Natural killer cell (primary cell): ENCODE measurements around the gene MAP3K8. TPM values are rescaled to one million over a fixed set of nuclear protein-coding genes. Genes with fewer than 3 reads are reported as not detected.

Source experiments
- ATAC-seq, 3 donors: fragments of 150-1000 bp in 2 of 3; fragments of 200-7000 bp in 1 of 3; cut with Tn5 transposase; 1 replicate in 1 of 3; 2 replicates in 2 of 3; pipeline ENCODE4 v1.10.0; 2021; ENCODE audit warnings: mild to moderate bottlenecking in 2 of 3, moderate library complexity in 2 of 3
- DNase-seq, 2 donors: peaks; one replicate each; pipeline versions ENCODE4 v3.0.0 to v3.0.0-alpha.2; 2013 to 2021; ENCODE audit warnings: mixed read lengths in 1 of 2
- H3K27ac ChIP-seq: one replicate; pipeline ENCODE4 v1.5.1; 2013; ENCODE audit warnings: mild to moderate bottlenecking, low read length
- H3K27me3 ChIP-seq: one replicate; pipeline ENCODE4 v1.6.1; 2013; ENCODE audit warnings: low read length; ENCODE audit not compliant: control insufficient read depth, insufficient read depth
- H3K36me3 ChIP-seq: one replicate; pipeline ENCODE4 v1.6.1; 2013; ENCODE audit warnings: low read length; ENCODE audit not compliant: control insufficient read depth, insufficient read depth
- H3K4me1 ChIP-seq: one replicate; pipeline ENCODE4 v1.6.1; 2013; ENCODE audit warnings: low read length; ENCODE audit not compliant: control insufficient read depth, insufficient read depth
- H3K4me3 ChIP-seq: one replicate; pipeline ENCODE4 v1.5.1; 2013; ENCODE audit warnings: low read length
- H3K9me3 ChIP-seq: one replicate; pipeline ENCODE4 v1.6.1; 2013; ENCODE audit warnings: low read length; ENCODE audit not compliant: control insufficient read depth, insufficient read depth
- H3K27ac Mint-ChIP-seq, 2 donors: one replicate each; pipeline ENCODE4 v1.8.0; 2022; ENCODE audit warnings: mild to moderate bottlenecking in 2 of 2, mixed read lengths in 2 of 2, moderate library complexity in 1 of 2
- H3K27me3 Mint-ChIP-seq, 2 donors: one replicate each; pipeline ENCODE4 v1.8.0; 2022; ENCODE audit warnings: low read depth in 2 of 2, mixed read lengths in 2 of 2
- H3K36me3 Mint-ChIP-seq: one replicate; pipeline ENCODE4 v1.8.0; 2022; ENCODE audit warnings: mixed read lengths
- H3K4me1 Mint-ChIP-seq, 2 donors: one replicate each; pipeline ENCODE4 v1.8.0; 2022; ENCODE audit warnings: mixed read lengths in 2 of 2
- H3K4me3 Mint-ChIP-seq: one replicate; pipeline ENCODE4 v1.8.0; 2022; ENCODE audit warnings: mild to moderate bottlenecking, moderate library complexity, mixed read lengths
- H3K9me3 Mint-ChIP-seq, 2 donors: one replicate each; pipeline ENCODE4 v1.8.0; 2022; ENCODE audit warnings: mixed read lengths in 2 of 2
- WGBS: methylation state at CpG from one replicate; pipeline ENCODE4 v1.1.7; 2013; ENCODE audit warnings: missing lambda C conversion rate; ENCODE audit not compliant: insufficient coverage; 5-methylcytosine and 5-hydroxymethylcytosine counted together
- intact Hi-C: fragments of 100-400 bp; cut with micrococcal nuclease; formaldehyde crosslinking; loops from one replicate; pipeline ENCODE4 v1.14.2; 2022
- total RNA-seq, 4 donors: library from RNA; stranded (reverse); fragments of 120-200 nt in 1 of 4; gene quantifications; one replicate each; pipeline versions ENCODE4 v1.2.3 to v1.2.4, GENCODE V29; 2013 to 2022
- TF ChIP-seq, protein P1 (sequence below): fragments of 200-600 bp; IDR thresholded peaks from one replicate; pipeline ENCODE4 v1.8.0; 2022; ENCODE audit warnings: antibody characterized with exemption

MAP3K8 gene
- total RNA-seq, 3 donors from 2014 or later (not counting 1 experiment from before 2014, with no cell fraction given): 200 to 244 (median 236) TPM

DNA sequence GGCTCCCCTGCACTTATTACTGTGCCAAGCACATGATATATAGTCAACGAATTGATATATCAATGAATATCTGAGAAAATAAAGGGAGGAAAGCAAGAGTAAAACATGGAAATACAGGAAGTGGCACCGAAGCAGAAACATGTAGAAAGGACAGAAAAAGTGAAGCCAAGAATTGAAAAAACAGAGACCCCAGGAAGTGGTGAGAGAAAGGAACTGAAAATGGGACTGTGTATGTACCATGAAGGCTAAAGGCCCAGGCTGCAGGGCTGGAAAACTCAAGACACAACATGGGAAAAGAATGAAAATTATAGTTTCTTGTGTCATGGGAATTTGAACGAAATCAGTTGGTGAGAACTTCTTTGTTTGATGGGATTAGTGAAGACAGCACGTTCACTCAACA, 60.6 kb downstream of the MAP3K8 start:
- no peak for ATAC-seq
- Mint-ChIP-seq H3K4me1 (peaks cover 91 to 94% of the 10 kb centered on the region in 2 donors), H3K9me3 (no peaks in the 10 kb centered on the region), H3K4me3 (no peak overlapping the region), H3K36me3 (no peaks in the 10 kb centered on the region), H3K27ac (peak overlapping the region; percentile 74 to 79), H3K27me3 (no peaks in the 10 kb centered on the region)
- H3K4me3 ChIP-seq: no peak overlapping the region
- TF ChIP-seq, protein P1, sequence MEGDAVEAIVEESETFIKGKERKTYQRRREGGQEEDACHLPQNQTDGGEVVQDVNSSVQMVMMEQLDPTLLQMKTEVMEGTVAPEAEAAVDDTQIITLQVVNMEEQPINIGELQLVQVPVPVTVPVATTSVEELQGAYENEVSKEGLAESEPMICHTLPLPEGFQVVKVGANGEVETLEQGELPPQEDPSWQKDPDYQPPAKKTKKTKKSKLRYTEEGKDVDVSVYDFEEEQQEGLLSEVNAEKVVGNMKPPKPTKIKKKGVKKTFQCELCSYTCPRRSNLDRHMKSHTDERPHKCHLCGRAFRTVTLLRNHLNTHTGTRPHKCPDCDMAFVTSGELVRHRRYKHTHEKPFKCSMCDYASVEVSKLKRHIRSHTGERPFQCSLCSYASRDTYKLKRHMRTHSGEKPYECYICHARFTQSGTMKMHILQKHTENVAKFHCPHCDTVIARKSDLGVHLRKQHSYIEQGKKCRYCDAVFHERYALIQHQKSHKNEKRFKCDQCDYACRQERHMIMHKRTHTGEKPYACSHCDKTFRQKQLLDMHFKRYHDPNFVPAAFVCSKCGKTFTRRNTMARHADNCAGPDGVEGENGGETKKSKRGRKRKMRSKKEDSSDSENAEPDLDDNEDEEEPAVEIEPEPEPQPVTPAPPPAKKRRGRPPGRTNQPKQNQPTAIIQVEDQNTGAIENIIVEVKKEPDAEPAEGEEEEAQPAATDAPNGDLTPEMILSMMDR: no peak
- no peaks in the 10 kb centered on the region for H3K27me3 ChIP-seq
- no peaks in the 10 kb centered on the region for H3K9me3 ChIP-seq
- H3K36me3 ChIP-seq: no peaks in the 10 kb centered on the region
- WGBS: 71% methylated on average over 4 of the region's 4 CpGs
- no peak for DNase-seq
- intact Hi-C loops: loop anchor here (5.0 kb wide), 1 partner anchor 33 kb away; no protein-coding TSS in a partner anchor
- H3K4me1 ChIP-seq: peaks cover 85% of the 10 kb centered on the region
- peak overlapping the region; percentile 24 for H3K27ac ChIP-seq

DNA sequence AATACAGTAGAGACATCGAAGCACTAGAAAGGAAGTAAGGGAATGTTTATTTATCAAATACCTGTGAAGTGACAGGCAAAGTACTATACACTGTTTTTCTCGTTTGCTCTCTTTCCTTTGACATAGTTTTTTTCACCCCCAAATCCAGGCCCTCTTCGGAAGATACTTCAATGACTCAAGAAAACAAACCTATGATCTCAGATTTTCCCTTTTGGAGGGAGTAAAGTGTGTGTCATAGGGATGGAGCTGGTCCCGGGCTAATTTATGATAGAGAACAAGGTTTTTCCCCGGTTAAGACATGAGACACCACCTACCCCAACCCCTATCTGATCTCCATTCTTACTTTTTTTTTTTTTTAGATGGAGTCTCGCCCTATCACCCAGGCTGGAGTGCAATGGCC, 61.7 kb downstream of the MAP3K8 start:
- 100% methylated on average over 3 of the region's 6 CpGs for WGBS
- H3K4me3 ChIP-seq: no peak overlapping the region
- no peaks in the 10 kb centered on the region for H3K27me3 ChIP-seq
- intact Hi-C loops: no loop called here
- Mint-ChIP-seq H3K27ac (peak overlapping the region; percentile 85 to 92), H3K4me1 (peaks cover 92 to 94% of the 10 kb centered on the region in 2 donors), H3K4me3 (no peak overlapping the region), H3K27me3 (no peaks in the 10 kb centered on the region), H3K9me3 (no peaks in the 10 kb centered on the region), H3K36me3 (no peaks in the 10 kb centered on the region)
- no peaks in the 10 kb centered on the region for H3K36me3 ChIP-seq
- H3K27ac ChIP-seq: no peak overlapping the region
- H3K9me3 ChIP-seq: no peaks in the 10 kb centered on the region
- H3K4me1 ChIP-seq: peaks cover 85% of the 10 kb centered on the region
- DNase-seq (no peak), ATAC-seq (no peak)
- TF ChIP-seq, protein P1: no peak

DNA sequence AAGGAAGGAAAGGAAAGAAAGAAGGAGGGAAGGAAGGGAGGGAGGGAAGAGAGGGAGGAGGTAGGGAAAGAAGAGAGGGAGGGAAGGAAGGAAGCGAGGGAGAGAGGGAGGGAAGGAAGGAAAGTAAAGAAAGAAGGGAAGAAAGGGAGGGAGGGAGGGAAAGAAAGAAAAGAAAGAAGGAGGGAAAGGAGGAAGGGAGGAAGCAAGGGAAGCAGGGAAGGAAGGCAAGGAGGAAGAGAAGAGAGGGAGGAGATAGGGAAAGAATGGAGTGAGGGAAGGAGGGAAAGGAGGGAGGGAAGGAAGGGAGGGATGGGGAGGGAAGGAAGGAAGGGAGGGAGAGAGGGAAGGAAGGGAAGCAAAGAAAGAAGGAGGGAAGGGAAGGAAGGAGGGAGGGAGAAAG, 65.8 kb downstream of the MAP3K8 start:
- Histone ChIP-seq H3K36me3 (no peaks in the 10 kb centered on the region), H3K9me3 (no peaks in the 10 kb centered on the region), H3K27me3 (no peaks in the 10 kb centered on the region), H3K4me3 (no peak overlapping the region), H3K27ac (peak overlapping the region; percentile 90), H3K4me1 (peaks cover 81% of the 10 kb centered on the region)
- Mint-ChIP-seq H3K4me1 (peaks cover 91 to 93% of the 10 kb centered on the region in 2 donors), H3K9me3 (no peaks in the 10 kb centered on the region), H3K27ac (peak overlapping the region; percentile 85 to 92), H3K4me3 (peak overlapping the region; percentile 9), H3K36me3 (no peaks in the 10 kb centered on the region), H3K27me3 (no peaks in the 10 kb centered on the region)
- WGBS: 100% methylated on average over 1 of the region's 1 CpG
- intact Hi-C loops: no loop called here
- no peak for ATAC-seq
- TF ChIP-seq, protein P1: no peak
- DNase-seq: no peak

DNA sequence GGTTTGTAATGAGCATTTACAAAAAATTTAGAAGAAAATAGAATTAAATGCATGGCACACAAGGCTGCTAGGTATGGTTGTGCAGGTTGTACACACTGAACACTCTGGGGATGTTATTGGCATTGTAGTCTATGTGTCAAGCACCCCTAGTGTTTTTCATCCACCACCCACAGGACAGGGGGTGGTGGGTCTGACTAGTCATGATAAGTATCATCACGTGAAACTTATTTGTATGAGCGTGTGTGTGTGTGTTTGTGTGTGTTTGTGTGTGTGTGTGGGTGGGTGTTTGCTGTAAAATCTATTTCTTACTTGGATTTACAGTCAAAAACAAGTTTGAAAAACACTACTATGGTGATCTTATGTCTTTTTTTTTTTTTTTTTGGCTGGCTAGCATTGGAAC, 66.5 kb downstream of the MAP3K8 start:
- DNase-seq (no peak), ATAC-seq (peak in 1 of 3 donors; percentile 27)
- no peaks in the 10 kb centered on the region for H3K9me3 ChIP-seq
- WGBS: 47% methylated on average over 2 of the region's 2 CpGs
- H3K36me3 Mint-ChIP-seq: no peaks in the 10 kb centered on the region
- H3K27ac Mint-ChIP-seq: peak overlapping the region; percentile 85 to 92
- H3K9me3 Mint-ChIP-seq: no peaks in the 10 kb centered on the region
- TF ChIP-seq, protein P1: no peak
- H3K27me3 ChIP-seq: no peaks in the 10 kb centered on the region
- no peaks in the 10 kb centered on the region for H3K27me3 Mint-ChIP-seq
- peaks cover 95 to 97% of the 10 kb centered on the region in 2 donors for H3K4me1 Mint-ChIP-seq
- no peak overlapping the region for H3K4me3 ChIP-seq
- no peaks in the 10 kb centered on the region for H3K36me3 ChIP-seq
- H3K27ac ChIP-seq: peak overlapping the region; percentile 90
- peak overlapping the region; percentile 77 for H3K4me3 Mint-ChIP-seq
- H3K4me1 ChIP-seq: peaks cover 81% of the 10 kb centered on the region
- intact Hi-C loops: no loop called here
